ENCODE results near the gene SLU7.

The SLU7 gene

GRCh38 chr5:160458806-160459800 is 40.2 kb upstream of the SLU7 start:
- H2BK120ac ChIP-seq (ENCODE audit: low read depth, low read length), result no peak overlapping the region
- no peaks in the 10 kb centered on the region for H3K36me3 ChIP-seq (replicated peaks in 1 of 2; ENCODE audit: control insufficient read depth in 2 of 2, insufficient read depth in 2 of 2, low read length in 2 of 2)
- H2AK5ac ChIP-seq (ENCODE audit: low read depth, low read length), result no peak overlapping the region
- no peak overlapping the region for H3K18ac ChIP-seq (ENCODE audit: low read length)
- H3K4me1 ChIP-seq (ENCODE audit: control insufficient read depth in 2 of 2, insufficient read depth in 1 of 2, low read depth in 1 of 2, low read length in 2 of 2), result no peaks in the 10 kb centered on the region
- H3K4me3 ChIP-seq (ENCODE audit: low read length in 2 of 2), result no peak overlapping the region
- no CpG with 5 or more reads among the region's 8 CpGs for WGBS, 2 donors (ENCODE audit: extremely low coverage in 2 of 2, insufficient read length in 2 of 2, insufficient replicate concordance in 1 of 2)
- H4K91ac ChIP-seq (ENCODE audit: low read depth, low read length, poor library complexity), result no peak overlapping the region
- H3K9me3 ChIP-seq (replicated peaks in 1 of 2; ENCODE audit: control insufficient read depth in 2 of 2, insufficient read depth in 1 of 2, low read depth in 1 of 2, low read length in 2 of 2), result peaks cover 0 to 4% of the 10 kb centered on the region in 2 donors
- H3K14ac ChIP-seq (ENCODE audit: low read length), result no peak overlapping the region
- H3K79me1 ChIP-seq (ENCODE audit: low read depth, low read length), result no peaks in the 10 kb centered on the region
- H3K4me2 ChIP-seq (ENCODE audit: insufficient read depth, low read length, poor library complexity, severe bottlenecking), result no peak overlapping the region
- H3K27me3 ChIP-seq (ENCODE audit: control insufficient read depth in 3 of 3, insufficient read depth in 3 of 3, low read depth in 1 of 3, low read length in 3 of 3), result no peaks in the 10 kb centered on the region
- H2BK5ac ChIP-seq (ENCODE audit: low read length), result no peak overlapping the region
- H3K27ac ChIP-seq (replicated peaks; ENCODE audit: low read length), result no peak overlapping the region
- no peak overlapping the region for H2BK12ac ChIP-seq (ENCODE audit: low read length)
- H3K9ac ChIP-seq (ENCODE audit: low read depth, low read length, poor library complexity), result no peak overlapping the region
- H2AFZ ChIP-seq (ENCODE audit: low read length), result no peak overlapping the region
- H3K23ac ChIP-seq (ENCODE audit: low read depth, low read length, poor library complexity), result no peak overlapping the region
- H3K4ac ChIP-seq (ENCODE audit: low read length), result no peak overlapping the region
- H2BK15ac ChIP-seq (ENCODE audit: low read length), result no peak overlapping the region
- no peak overlapping the region for H4K8ac ChIP-seq (ENCODE audit: low read depth, low read length)
- no peak for DNase-seq (ENCODE audit: low spot score)

GRCh38 chr5:160457252-160457651 is 38.4 kb upstream of the SLU7 start:
- Histone ChIP-seq H3K79me1 (ENCODE audit: low read depth, low read length) (no peaks in the 10 kb centered on the region), H2BK15ac (ENCODE audit: low read length) (no peak overlapping the region), H3K4me2 (ENCODE audit: insufficient read depth, low read length, poor library complexity, severe bottlenecking) (no peak overlapping the region), H2AFZ (ENCODE audit: low read length) (no peak overlapping the region), H2BK5ac (ENCODE audit: low read length) (no peak overlapping the region), H2BK120ac (ENCODE audit: low read depth, low read length) (no peak overlapping the region), H4K91ac (ENCODE audit: low read depth, low read length, poor library complexity) (no peak overlapping the region), H3K4ac (ENCODE audit: low read length) (no peak overlapping the region), H3K18ac (ENCODE audit: low read length) (no peak overlapping the region), H3K14ac (ENCODE audit: low read length) (no peak overlapping the region), H3K23ac (ENCODE audit: low read depth, low read length, poor library complexity) (no peak overlapping the region), H3K27ac (replicated peaks; ENCODE audit: low read length) (no peak overlapping the region), H3K4me1 (ENCODE audit: control insufficient read depth in 2 of 2, insufficient read depth in 1 of 2, low read depth in 1 of 2, low read length in 2 of 2) (no peaks in the 10 kb centered on the region), H2AK5ac (ENCODE audit: low read depth, low read length) (no peak overlapping the region), H2BK12ac (ENCODE audit: low read length) (no peak overlapping the region), H3K36me3 (replicated peaks in 1 of 2; ENCODE audit: control insufficient read depth in 2 of 2, insufficient read depth in 2 of 2, low read length in 2 of 2) (no peaks in the 10 kb centered on the region), H3K9ac (ENCODE audit: low read depth, low read length, poor library complexity) (no peak overlapping the region), H3K9me3 (replicated peaks in 1 of 2; ENCODE audit: control insufficient read depth in 2 of 2, insufficient read depth in 1 of 2, low read depth in 1 of 2, low read length in 2 of 2) (peaks cover 0 to 4% of the 10 kb centered on the region in 2 donors), H3K27me3 (ENCODE audit: control insufficient read depth in 3 of 3, insufficient read depth in 3 of 3, low read depth in 1 of 3, low read length in 3 of 3) (no peaks in the 10 kb centered on the region), H3K4me3 (ENCODE audit: low read length in 2 of 2) (no peak overlapping the region), H4K8ac (ENCODE audit: low read depth, low read length) (no peak overlapping the region)
- no CpG with 5 or more reads among the region's 5 CpGs for WGBS, 2 donors (ENCODE audit: extremely low coverage in 2 of 2, insufficient read length in 2 of 2, insufficient replicate concordance in 1 of 2)
- no peak for DNase-seq (ENCODE audit: low spot score)

- Histone ChIP-seq H3K18ac (ENCODE audit: low read length) (no peak overlapping the region), H3K14ac (ENCODE audit: low read length) (no peak overlapping the region), H3K79me1 (ENCODE audit: low read depth, low read length) (no peaks in the 10 kb centered on the region), H3K9ac (ENCODE audit: low read depth, low read length, poor library complexity) (no peak overlapping the region), H3K27ac (replicated peaks; ENCODE audit: low read length) (no peak overlapping the region), H2AFZ (ENCODE audit: low read length) (no peak overlapping the region), H2BK12ac (ENCODE audit: low read length) (no peak overlapping the region), H3K23ac (ENCODE audit: low read depth, low read length, poor library complexity) (no peak overlapping the region), H3K4ac (ENCODE audit: low read length) (no peak overlapping the region), H3K27me3 (ENCODE audit: control insufficient read depth in 3 of 3, insufficient read depth in 3 of 3, low read depth in 1 of 3, low read length in 3 of 3) (no peaks in the 10 kb centered on the region), H4K8ac (ENCODE audit: low read depth, low read length) (no peak overlapping the region), H3K4me3 (ENCODE audit: low read length in 2 of 2) (no peak overlapping the region), H3K4me2 (ENCODE audit: insufficient read depth, low read length, poor library complexity, severe bottlenecking) (no peak overlapping the region), H3K4me1 (ENCODE audit: control insufficient read depth in 2 of 2, insufficient read depth in 1 of 2, low read depth in 1 of 2, low read length in 2 of 2) (no peaks in the 10 kb centered on the region), H3K36me3 (replicated peaks in 1 of 2; ENCODE audit: control insufficient read depth in 2 of 2, insufficient read depth in 2 of 2, low read length in 2 of 2) (no peaks in the 10 kb centered on the region), H2BK120ac (ENCODE audit: low read depth, low read length) (no peak overlapping the region), H2BK5ac (ENCODE audit: low read length) (no peak overlapping the region), H4K91ac (ENCODE audit: low read depth, low read length, poor library complexity) (no peak overlapping the region), H3K9me3 (replicated peaks in 1 of 2; ENCODE audit: control insufficient read depth in 2 of 2, insufficient read depth in 1 of 2, low read depth in 1 of 2, low read length in 2 of 2) (peaks cover 0 to 2% of the 10 kb centered on the region in 2 donors), H2BK15ac (ENCODE audit: low read length) (no peak overlapping the region), H2AK5ac (ENCODE audit: low read depth, low read length) (no peak overlapping the region)
- no peak for DNase-seq (ENCODE audit: low spot score)
- WGBS, 2 donors (ENCODE audit: extremely low coverage in 2 of 2, insufficient read length in 2 of 2, insufficient replicate concordance in 1 of 2), result no CpG with 5 or more reads among the region's 9 CpGs
Measured at GRCh38 chr5:160456480-160457177, 37.7 kb upstream of the SLU7 start.

- no peak overlapping the region for H3K27ac ChIP-seq (replicated peaks; ENCODE audit: low read length)
- no peak overlapping the region for H3K23ac ChIP-seq (ENCODE audit: low read depth, low read length, poor library complexity)
- WGBS, 2 donors (ENCODE audit: extremely low coverage in 2 of 2, insufficient read length in 2 of 2, insufficient replicate concordance in 1 of 2), result no CpG with 5 or more reads among the region's 4 CpGs
- no peak overlapping the region for H3K14ac ChIP-seq (ENCODE audit: low read length)
- H3K27me3 ChIP-seq (ENCODE audit: control insufficient read depth in 3 of 3, insufficient read depth in 3 of 3, low read depth in 1 of 3, low read length in 3 of 3), result no peaks in the 10 kb centered on the region
- no peak overlapping the region for H2BK120ac ChIP-seq (ENCODE audit: low read depth, low read length)
- no peak overlapping the region for H3K9ac ChIP-seq (ENCODE audit: low read depth, low read length, poor library complexity)
- H3K4me3 ChIP-seq (ENCODE audit: low read length in 2 of 2), result no peak overlapping the region
- no peak overlapping the region for H2BK15ac ChIP-seq (ENCODE audit: low read length)
- no peak overlapping the region for H2BK5ac ChIP-seq (ENCODE audit: low read length)
- no peak overlapping the region for H4K91ac ChIP-seq (ENCODE audit: low read depth, low read length, poor library complexity)
- H4K8ac ChIP-seq (ENCODE audit: low read depth, low read length), result no peak overlapping the region
- H3K79me1 ChIP-seq (ENCODE audit: low read depth, low read length), result no peaks in the 10 kb centered on the region
- no peak overlapping the region for H2AFZ ChIP-seq (ENCODE audit: low read length)
- H3K4me2 ChIP-seq (ENCODE audit: insufficient read depth, low read length, poor library complexity, severe bottlenecking), result no peak overlapping the region
- H3K36me3 ChIP-seq (replicated peaks in 1 of 2; ENCODE audit: control insufficient read depth in 2 of 2, insufficient read depth in 2 of 2, low read length in 2 of 2), result no peaks in the 10 kb centered on the region
- no peaks in the 10 kb centered on the region for H3K9me3 ChIP-seq (replicated peaks in 1 of 2; ENCODE audit: control insufficient read depth in 2 of 2, insufficient read depth in 1 of 2, low read depth in 1 of 2, low read length in 2 of 2)
- DNase-seq (ENCODE audit: low spot score), result no peak
- H3K18ac ChIP-seq (ENCODE audit: low read length), result no peak overlapping the region
- H3K4ac ChIP-seq (ENCODE audit: low read length), result no peak overlapping the region
- H3K4me1 ChIP-seq (ENCODE audit: control insufficient read depth in 2 of 2, insufficient read depth in 1 of 2, low read depth in 1 of 2, low read length in 2 of 2), result no peaks in the 10 kb centered on the region
- no peak overlapping the region for H2BK12ac ChIP-seq (ENCODE audit: low read length)
- H2AK5ac ChIP-seq (ENCODE audit: low read depth, low read length), result no peak overlapping the region
Measured at GRCh38 chr5:160455600-160455999, 36.7 kb upstream of the SLU7 start.
